IMR-90 (cell line): Measurements from ENCODE around the gene ZNF276.

Experiments
- MXI1 ChIP-seq: IDR thresholded peaks from 2 replicates; pipeline ENCODE4 v1.6.1; 2012; ENCODE audit warnings: low read depth, mild to moderate bottlenecking, low read length, moderate library complexity, borderline replicate concordance
- SMC3 ChIP-seq: fragments of 150-350 bp; IDR thresholded peaks from 2 replicates; pipeline ENCODE4 v1.6.1; 2016; ENCODE audit warnings: low read depth, mild to moderate bottlenecking, antibody characterized with exemption, low read length, moderate library complexity
- TF ChIP-seq, protein P1 (sequence below): conservative IDR thresholded peaks from 2 replicates; pipeline ENCODE4 v1.5.1; 2012; ENCODE audit warnings: mild to moderate bottlenecking, low read depth, low read length, improper control_type of control experiment

DNA sequence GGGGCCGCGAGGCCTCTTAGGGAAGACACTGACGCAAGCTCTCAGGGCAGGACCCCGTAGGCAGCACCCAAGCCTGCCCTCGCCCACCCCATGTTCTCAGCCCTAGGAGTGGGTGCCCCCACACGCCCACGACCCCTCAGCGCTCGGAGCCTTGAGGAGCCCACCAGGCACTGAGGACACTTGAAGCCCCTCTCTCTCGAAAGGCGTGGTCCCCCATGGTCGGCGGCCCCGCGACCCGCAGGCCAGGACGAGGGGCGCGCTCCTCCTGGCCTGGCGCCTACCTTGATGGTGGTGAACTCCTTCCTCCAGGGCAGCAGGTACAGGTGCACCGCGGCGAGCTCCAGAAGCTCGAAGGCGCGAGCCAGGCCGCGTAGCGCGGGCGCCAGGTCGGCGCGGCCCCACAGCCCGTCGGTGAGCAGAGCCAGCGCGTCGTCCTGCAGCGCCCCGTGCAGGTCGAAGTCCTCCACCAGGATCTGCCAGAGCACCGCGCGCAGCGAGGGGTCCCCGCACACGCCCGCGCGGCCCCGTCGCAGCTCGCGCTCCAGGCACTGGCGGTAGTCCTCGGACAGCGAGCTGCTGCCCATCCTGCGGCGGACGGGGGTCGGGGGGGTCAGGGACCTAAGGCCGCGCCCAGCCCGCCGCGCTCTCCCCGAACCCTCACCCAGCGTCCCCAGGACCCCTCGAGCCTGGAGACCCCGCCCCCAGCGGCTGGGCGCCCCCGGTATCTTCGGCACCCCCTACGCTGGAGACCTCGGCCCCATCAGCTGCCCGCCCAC, 20.5 kb upstream of the ZNF276 start:
- TF ChIP-seq, protein P1, sequence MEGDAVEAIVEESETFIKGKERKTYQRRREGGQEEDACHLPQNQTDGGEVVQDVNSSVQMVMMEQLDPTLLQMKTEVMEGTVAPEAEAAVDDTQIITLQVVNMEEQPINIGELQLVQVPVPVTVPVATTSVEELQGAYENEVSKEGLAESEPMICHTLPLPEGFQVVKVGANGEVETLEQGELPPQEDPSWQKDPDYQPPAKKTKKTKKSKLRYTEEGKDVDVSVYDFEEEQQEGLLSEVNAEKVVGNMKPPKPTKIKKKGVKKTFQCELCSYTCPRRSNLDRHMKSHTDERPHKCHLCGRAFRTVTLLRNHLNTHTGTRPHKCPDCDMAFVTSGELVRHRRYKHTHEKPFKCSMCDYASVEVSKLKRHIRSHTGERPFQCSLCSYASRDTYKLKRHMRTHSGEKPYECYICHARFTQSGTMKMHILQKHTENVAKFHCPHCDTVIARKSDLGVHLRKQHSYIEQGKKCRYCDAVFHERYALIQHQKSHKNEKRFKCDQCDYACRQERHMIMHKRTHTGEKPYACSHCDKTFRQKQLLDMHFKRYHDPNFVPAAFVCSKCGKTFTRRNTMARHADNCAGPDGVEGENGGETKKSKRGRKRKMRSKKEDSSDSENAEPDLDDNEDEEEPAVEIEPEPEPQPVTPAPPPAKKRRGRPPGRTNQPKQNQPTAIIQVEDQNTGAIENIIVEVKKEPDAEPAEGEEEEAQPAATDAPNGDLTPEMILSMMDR, result peak; percentile 40
- 0 out of 2 replicates have a peak, but pooled peaks have one; percentile 42 for TF ChIP-seq MXI1
- TF ChIP-seq SMC3, result no peak
